GM18951 (cell line): ENCODE results near the gene GATAD2A.
A peak's percentile ranks its signal among the peaks of the same experiment; 100 is the strongest.
"Not testable (repeated sequence)": the region's sequence is repeated elsewhere in the genome, so short reads cannot be mapped to it uniquely, and the experiment has no call there.

ENCODE experiments used
- POLR2A ChIP-seq: IDR thresholded peaks from 4 replicates; pipeline ENCODE4 v1.6.1; 2011; ENCODE audit warnings: mild to moderate bottlenecking; ENCODE audit not compliant: insufficient read length, insufficient read depth; ENCODE audit errors: extremely low read depth
- in situ Hi-C: fragments of 300-500 bp; cut with MboI; formaldehyde crosslinking; loops from one replicate; pipeline ENCODE4 v1.12.0; 2022; ENCODE audit warnings: low sequenced_read_pairs, mixed read lengths, inconsistent platforms; ENCODE audit not compliant: unreplicated experiment

Gene GATAD2A, protein sequence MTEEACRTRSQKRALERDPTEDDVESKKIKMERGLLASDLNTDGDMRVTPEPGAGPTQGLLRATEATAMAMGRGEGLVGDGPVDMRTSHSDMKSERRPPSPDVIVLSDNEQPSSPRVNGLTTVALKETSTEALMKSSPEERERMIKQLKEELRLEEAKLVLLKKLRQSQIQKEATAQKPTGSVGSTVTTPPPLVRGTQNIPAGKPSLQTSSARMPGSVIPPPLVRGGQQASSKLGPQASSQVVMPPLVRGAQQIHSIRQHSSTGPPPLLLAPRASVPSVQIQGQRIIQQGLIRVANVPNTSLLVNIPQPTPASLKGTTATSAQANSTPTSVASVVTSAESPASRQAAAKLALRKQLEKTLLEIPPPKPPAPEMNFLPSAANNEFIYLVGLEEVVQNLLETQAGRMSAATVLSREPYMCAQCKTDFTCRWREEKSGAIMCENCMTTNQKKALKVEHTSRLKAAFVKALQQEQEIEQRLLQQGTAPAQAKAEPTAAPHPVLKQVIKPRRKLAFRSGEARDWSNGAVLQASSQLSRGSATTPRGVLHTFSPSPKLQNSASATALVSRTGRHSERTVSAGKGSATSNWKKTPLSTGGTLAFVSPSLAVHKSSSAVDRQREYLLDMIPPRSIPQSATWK

DNA sequence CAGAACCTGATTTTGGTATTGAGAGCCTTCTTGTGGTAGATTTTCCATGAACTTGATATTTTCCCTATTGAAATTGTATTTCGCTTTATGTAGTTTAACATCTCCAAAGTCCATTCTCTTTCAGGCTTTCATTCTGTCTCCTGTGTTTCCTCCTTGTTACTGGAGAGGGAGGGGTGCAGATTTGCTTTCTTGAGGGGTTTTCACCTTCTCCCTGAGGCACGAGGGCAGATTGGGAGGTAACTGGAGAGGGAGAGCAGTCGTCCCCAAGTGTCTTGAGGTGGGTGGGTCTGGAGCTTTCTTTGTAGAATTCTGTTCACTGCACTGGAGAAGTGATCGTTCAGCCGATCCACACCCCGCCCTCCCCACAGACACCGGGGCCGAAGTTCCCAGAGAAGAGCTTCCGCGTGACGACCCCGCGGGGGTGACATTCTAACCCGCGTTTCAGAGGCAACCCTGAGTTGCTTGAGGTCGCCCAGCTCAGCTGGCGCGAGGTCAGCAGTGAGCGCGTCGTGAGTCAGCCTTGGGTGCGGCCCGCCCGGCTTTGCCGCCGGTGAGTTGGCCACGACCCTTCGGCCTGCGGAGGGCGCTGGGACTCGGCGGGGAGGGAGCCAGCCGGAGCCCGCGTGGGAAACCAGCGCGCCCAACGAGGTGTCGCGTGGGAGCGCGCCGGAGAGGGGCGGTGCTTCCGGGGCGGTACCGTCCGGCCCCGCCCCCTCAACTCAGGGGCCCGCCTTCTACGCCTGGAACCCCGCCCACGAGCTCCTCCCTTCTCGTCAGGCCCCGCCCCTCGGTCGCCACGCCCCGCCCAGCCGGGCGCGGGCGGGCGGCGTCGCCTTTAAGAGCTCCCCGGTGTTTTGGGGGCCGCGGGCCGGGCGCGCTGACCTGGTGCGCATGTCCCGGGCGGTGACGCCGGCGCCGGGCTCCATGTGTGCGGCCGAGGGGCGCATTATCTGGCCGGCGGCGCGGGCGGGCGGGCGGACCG lies at the start of gene GATAD2A:
TSS of gene GATAD2A (plus strand) at position 797 of the 982 bp plus-strand sequence. CDS start 59,671 bp downstream, outside the sequence.
- TF ChIP-seq POLR2A, result peak; percentile 56
- in situ Hi-C loops, result no loop called here

DNA sequence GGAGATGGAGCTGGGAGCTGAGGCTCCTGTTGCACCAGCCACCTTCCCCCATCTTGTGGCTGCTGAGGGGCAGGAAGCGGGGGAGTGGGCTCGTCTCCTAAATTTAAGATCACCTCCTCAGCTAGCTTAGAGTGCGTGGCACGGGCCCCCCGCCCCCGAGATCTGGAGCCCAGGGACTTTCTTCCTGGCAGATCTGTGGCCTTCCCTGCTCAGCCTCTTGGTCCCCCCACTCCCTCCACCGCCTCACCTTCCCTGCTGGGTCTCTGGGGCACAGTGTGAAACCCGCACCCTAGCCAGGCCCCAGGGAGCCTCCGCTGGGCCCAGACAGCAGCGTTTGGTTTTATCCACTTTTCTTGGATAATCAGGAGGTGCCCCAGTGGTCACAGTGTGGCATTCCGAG lies 49.0 kb upstream of the GATAD2A start:
- in situ Hi-C loops, result loop anchor here (25.0 kb wide), 1 partner anchor 281 kb away; the partner anchor contains the start of genes GMIP and LPAR2
- TF ChIP-seq POLR2A, result no peak

DNA sequence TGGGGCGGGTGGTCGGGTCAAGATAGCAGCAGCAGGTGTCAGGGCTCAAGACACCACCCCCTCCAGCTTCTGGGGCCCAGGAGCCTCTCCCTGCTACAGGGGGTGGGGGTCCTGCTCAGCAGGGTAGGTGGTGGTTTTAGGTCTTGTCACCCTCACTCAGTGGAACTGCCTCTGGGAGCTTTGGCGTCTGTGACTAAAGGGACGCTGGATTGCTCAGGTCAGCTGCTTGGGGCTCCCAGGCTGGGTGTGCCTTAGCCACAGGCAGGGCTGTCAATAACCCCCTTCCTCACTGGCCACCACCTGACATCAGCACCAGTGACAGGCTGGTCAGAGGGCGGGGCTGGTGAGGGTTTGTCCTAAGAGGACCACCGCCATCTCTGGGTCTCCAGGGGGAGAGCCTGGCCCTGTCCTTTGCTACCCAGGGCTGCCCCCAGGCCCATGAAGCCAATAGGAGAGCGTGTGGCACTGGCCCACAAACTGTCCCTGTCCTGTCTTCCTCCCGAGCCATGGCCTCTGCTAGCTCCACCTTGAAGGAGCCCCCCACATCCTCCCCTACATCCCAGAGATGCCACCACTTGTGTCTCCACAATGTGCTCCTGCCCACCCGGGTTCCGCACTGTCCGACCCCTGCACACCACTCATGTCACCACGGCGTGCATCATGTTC lies 48.4 kb upstream of the GATAD2A start:
- in situ Hi-C loops, result loop anchor here (25.0 kb wide), 1 partner anchor 280 kb away; the partner anchor contains the start of genes GMIP and LPAR2
- no peak for TF ChIP-seq POLR2A

DNA sequence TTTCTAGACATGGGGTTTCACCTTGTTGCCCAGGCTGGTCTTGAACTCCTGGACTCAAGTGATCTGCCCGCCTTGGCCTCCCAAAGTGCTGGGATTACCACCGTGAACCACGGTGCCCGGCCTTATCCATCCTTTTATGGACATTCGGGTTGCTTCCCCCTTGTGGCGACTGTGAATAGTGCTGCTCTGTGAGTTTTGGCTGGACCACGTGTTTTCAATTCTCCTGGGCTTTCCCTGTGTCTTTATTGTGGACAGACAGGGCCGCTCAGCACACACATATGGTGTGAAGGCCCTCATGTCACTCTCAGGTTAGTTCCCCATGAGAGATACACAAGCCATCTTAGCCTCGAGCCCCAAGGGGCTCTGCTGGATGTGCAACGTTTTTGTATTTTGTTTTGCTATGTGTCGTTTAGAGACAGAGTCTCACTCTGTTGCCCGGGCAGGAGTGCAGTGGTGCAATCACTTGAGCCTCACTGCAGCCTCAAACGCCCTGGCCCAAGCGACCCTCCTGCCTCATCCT lies 44.3 kb upstream of the GATAD2A start:
- in situ Hi-C loops, result loop anchor here (25.0 kb wide), 1 partner anchor 276 kb away; the partner anchor contains the start of genes GMIP and LPAR2
- no peak for TF ChIP-seq POLR2A

DNA sequence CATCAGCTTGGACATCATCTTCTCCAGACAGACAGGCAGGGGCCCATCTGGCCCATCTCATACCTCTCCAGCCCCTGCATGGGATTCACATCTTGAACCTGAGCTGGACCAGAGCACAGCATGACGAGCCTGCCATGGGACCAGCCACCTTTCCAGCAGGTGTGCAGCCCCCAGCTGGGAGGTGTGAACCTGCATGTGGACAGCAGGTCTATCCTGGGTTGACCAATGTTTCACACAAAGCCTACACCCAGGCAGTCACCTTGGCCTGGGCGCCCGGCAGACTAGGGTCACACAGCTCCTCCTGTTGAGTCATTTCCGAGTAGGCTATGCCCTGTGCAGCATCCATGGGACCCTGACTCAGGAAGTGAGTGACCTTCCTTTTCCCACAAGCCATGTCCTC lies 43.4 kb upstream of the GATAD2A start:
- no peak for TF ChIP-seq POLR2A
- in situ Hi-C loops, result loop anchor here (25.0 kb wide), 1 partner anchor 275 kb away; the partner anchor contains the start of genes GMIP and LPAR2

DNA sequence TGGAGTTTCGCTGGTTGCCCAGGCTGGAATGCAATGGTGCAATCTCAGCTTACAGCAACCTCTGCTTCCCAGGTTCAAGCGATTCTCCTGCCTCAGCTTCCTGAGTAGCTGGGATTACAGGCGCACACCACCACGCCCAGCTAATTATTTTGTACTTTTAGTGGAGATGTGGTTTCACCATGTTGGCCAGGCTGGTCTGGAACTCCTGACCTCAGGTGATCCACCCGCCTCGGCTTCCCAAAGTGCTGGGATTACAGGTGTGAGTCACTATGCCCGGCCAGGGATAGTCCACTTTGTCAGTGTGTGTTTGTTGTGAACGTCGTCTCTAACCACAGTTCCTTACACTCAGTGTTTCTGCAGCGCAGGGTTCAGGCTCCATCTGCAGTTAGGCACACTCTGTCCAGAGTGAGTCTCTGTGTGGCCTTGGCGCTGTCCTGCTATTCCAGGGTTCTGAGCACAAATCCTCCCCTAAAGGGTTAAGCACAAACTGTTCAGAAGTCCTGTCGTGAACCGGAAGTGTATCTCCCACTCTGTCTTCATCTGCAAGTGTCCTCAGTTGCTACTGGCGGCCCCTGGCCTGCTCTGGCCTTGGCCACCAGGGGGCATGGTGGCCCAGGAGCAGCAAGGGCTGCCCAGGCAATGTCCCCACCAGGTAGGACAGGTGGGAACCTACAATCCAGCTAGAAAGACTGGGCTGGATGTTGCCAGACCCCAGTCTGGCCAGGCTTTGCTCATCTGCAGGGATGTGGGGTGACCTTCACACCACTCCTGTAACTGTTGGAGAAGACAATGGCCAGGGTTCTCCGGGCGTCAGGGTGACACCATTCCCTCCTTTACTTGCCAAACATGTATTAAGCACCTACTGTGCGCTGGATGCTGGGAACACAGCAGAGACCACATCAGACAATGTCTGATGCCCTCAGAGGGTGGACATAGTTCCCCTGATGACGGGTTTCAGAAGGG lies 38.8 kb upstream of the GATAD2A start:
- TF ChIP-seq POLR2A, result no peak
- in situ Hi-C loops, result loop anchor here (5.0 to 25.0 kb wide), 2 partner anchors 126 to 271 kb away; partner anchors contain the start of genes GMIP and LPAR2

DNA sequence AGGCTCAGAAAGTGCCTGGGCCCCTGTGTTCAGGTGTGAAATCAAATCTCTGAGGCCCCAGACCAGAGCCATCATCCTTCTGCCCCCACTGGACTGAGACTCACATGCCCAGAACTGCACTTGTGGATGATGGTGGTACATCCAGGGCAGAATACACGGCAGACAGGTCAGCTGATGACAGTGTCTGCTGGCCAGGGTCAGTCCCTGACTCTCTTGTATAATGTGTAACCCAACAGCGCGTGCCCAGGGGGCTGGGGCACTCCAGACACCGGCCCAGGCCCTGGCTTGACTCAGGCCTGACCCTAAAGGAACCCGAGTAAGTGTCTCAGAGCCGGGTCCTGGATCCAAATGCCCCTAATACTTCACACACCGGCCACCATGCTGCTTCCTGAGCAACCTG lies 37.4 kb upstream of the GATAD2A start:
- TF ChIP-seq POLR2A, result no peak
- in situ Hi-C loops, result loop anchor here (5.0 to 25.0 kb wide), 2 partner anchors 124 to 269 kb away; partner anchors contain the start of genes GMIP and LPAR2

DNA sequence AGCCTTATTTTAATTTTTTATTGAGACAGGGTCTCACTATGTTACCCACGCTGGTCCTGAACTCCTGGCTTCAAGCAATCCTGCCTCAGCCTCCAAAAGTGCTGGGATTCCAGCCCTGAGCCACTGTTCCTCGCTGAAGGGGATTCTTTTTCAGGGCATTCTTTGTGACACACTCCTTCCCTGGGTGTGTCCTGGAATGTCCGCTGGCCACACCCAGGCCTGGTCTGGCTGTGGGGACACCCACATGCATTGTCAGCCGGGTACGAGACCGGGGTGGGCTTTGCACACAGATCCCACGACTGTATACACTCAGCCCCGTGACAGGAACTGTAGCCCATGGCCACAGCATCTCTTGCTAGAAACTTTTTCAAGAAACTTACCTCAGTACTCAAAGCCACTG lies 34.4 kb upstream of the GATAD2A start:
- in situ Hi-C loops, result loop anchor here (25.0 kb wide), 1 partner anchor 266 kb away; the partner anchor contains the start of genes GMIP and LPAR2
- TF ChIP-seq POLR2A, result no peak

DNA sequence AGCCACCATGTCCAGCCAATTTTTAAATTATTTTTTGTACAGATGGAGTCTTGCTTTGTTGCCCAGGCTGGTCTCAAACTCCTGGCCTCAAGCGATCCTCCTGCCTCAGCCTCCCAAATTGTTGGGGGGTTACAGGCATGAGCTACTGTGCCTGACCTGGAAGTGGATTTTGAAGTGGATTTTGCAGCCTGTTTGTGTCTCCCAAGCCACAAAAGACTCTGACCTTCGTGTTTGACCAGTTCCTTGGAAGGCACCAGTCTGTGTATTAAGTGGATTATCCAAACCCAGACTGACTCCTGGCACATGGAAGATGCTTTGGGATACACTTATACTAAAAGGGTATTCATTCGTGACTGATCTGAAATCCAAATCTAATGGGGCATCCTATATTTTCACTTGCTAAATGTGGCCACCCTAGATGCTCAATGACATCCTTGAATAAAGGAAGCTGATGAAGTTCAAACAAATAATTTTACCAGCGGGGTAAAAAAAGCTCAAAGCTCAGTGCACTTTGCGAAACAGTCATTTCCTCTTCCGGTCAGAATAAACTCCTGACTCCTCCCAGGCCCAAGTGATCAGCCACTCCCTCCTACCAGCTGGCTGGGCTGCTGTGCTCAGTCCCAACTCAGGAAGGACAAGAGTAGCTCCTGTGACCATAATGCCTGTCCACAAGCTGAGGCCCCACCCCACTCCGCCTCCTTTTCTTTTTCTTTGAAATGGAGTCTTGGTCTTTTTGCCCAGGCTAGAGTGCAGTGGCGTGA lies 32.6 kb upstream of the GATAD2A start:
- in situ Hi-C loops, result loop anchor here (25.0 kb wide), 1 partner anchor 264 kb away; the partner anchor contains the start of genes GMIP and LPAR2
- TF ChIP-seq POLR2A, result peak; percentile 48

DNA sequence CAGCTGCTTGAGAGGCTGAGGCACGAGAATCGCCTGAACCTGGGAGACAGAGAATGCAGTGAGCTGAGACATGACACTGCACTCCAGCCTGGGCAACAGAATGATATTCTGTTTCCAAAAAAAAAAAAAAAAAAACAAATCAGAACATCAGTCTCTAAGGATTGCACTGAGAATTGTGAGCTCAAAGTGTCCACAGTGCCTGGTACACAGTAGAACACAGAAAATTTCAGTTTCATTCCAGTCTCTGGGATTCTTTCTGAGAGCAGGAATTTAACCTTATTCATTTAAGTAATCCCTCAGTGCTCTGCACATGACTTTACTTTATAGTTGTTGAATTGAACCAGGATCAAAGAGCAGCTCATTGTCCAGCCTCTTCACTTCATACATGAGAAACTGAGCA lies 25.9 kb upstream of the GATAD2A start:
- in situ Hi-C loops, result no loop called here
- no peak for TF ChIP-seq POLR2A

DNA sequence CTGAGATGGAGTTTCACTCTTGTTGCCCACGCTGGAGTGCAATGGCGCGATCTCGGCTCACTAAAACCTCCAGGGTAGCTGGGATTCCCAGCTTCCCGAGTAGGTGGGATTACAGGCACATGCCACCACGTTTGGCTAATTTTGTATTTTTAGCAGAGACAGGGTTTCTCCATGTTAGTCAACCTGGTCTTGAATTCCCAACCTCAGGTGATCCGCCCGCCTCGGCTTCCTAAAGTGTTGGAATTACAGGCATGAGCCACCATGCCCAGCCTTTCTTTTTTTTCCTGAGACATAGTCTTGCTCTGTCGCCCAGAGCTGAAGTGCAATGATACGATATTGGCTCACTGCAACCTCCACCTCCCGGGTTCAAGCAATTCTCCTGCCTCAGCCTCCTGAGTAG lies 25.2 kb upstream of the GATAD2A start:
- in situ Hi-C loops, result not testable (repeated sequence)
